Mesenteric fat pad (tissue), 1 donor: ENCODE measurements around the gene PSMC3IP. TPM values are rescaled to one million over a fixed set of nuclear protein-coding genes. Genes with fewer than 3 reads are reported as not detected.
"Not testable (repeated sequence)": the region's sequence is repeated elsewhere in the genome, so short reads cannot be mapped to it uniquely, and the experiment has no call there.

Source experiments
- DNase-seq: peaks from one replicate; pipeline ENCODE4 v3.0.0-alpha.2; 2020; ENCODE audit warnings: low spot score
- total RNA-seq: library from RNA; stranded (reverse); fragmentation: NEBNext Ultra II Directional; extraction: Animal tissue kit (Norgen Biotek cat#: 25700); gene quantifications from one replicate; pipeline ENCODE4 v1.2.1, GENCODE V29; 2021
- donor health status: DM: yes; HTN: yes; CAD: no.

The PSMC3IP gene
- total RNA-seq, 1 donor from 2014 or later: 2.2 TPM

DNA sequence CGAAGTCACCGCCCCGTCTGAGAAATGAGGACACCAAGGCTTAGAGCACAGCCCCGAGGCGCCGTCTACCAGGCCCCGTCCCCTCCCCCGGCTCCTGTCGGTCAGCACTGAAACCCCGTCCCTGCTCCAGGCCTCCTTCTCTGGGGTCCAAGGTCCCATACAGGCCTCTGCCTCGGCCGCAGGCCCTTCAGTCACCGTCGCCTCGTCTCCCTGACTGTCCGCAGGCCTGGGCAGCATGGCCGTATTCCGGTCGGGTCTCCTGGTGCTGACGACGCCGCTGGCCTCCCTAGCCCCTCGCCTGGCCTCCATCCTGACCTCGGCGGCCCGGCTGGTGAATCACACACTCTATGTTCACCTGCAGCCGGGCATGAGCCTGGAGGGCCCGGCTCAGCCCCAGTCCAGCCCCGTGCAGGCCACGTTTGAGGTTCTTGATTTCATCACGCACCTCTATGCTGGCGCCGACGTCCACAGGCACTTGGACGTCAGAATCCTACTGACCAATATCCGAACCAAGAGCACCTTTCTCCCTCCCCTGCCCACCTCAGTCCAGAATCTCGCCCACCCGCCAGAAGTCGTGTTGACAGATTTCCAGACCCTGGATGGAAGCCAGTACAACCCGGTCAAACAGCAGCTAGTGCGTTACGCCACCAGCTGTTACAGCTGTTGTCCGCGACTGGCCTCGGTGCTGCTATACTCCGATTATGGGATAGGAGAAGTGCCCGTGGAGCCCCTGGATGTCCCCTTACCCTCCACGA is 15.0 kb downstream of the PSMC3IP start:
- DNase-seq: no peak

GRCh38 chr17:42561897-42562387 is 15.6 kb downstream of the PSMC3IP start, which contains the start of gene COASY:
COASY (plus strand) TSS chr17:42562148; CDS start chr17:42562623, 475 bp downstream.
- peak; percentile 97 for DNase-seq

GRCh38 chr17:42560246-42560645 is 17.3 kb downstream of the PSMC3IP start:
- DNase-seq: no peak

DNA sequence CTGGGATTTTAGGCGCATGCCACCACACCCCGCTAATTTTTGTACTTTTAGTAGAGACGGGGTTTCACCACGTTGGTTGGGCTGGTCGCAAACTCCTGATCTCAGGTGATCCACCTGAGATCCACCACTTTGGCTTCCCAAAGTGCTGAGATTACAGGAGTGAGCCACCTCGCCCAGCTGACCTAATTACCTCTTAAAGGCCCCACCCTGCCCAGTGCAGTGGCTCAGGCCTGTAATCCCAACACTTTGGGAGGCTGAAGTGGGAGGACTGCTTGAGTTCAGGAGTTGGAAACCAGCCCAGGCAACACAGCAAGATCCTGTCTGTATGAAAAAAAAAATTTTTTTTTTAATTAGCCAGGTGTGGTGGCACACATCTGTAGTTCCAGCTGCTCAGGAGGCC is 18.5 kb downstream of the PSMC3IP start:
- DNase-seq: no peak

DNA sequence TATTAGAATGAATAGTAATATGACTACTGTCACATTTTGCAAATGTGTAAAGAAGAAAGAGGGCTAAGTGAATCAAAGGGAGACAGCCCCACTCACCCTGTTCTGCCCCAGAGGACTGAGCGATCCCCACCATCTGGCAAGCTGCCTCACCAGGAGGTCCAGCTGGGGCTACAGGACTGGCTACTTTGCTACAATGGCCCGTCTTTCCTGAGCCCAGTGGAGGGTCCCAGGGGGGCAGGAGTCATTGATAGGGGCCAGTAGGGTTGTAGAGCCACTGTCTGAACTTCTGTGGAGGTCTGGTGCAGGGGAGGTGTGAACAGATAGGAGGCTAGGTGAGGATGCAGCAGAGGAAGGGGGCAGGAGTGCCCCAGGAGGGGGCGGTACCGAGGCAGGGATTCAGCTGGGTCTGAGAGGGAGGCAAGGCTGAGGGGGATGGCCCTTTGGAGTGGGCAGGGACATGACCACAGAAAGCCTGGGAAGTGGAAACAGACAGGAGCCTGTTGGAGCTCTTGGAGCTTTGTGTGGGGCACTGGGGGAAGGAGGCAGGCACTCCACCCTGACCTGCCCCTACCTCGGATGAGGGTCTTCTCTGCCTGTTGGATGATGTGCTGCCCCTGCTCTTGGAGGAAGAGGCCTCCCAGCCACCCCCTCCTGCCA is 21.4 kb downstream of the PSMC3IP start:
- not testable (repeated sequence) for DNase-seq

DNA sequence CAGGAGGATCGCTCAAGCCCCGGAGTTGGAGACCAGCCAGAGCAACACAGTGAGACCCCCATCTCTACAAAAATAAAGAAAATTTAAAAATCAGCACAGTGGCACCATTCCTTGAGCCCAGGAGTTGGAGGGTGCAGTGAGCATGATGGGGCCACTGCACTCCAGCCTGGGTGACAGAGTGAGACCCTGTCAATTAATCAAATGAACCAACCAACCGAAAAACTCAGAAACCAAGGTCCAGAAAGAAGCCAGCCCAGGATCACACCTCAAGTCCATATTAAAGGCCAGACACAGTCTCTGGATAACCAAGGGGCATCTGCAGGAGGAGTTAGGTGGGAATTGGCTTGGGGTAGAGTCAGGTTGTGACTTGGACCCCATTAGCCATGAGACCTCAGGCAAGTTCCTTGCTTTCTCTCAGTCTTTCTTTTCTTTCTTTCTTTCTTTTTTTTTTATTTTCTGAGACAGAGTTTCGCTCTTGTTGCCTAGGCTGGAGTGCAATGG is 22.4 kb downstream of the PSMC3IP start:
- DNase-seq: no peak

DNA sequence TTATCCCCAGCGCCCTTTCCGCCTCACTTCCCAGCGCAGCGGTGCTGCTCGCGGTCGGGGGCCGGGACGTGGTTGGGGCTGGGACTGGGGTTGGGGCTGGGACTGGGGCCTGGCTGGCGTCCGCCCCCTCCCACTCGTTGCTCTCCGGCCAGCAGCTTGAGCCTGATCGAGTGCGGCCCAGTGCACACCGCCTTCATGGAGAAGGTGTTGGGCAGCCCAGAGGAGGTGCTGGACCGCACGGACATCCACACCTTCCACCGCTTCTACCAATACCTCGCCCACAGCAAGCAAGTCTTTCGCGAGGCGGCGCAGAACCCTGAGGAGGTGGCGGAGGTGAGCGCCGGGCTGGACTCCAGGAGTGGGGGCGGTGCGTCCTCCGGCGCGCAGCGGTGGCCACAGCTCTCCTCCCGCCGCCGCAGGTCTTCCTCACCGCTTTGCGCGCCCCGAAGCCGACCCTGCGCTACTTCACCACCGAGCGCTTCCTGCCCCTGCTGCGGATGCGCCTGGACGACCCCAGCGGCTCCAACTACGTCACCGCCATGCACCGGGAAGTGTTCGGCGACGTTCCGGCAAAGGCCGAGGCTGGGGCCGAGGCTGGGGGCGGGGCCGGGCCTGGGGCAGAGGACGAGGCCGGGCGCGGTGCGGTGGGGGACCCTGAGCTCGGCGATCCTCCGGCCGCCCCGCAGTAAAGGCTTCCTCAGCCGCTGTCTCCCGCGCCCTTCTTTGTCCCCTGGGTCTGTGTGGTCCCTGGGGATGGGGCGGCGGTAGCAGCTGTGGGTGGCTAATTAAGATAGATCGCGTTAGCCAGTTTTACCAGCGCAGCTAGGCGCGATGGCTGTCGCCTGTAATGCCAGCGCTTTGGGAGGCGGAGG is 23.0 kb downstream of the PSMC3IP start:
- DNase-seq: peak; percentile 97

DNA sequence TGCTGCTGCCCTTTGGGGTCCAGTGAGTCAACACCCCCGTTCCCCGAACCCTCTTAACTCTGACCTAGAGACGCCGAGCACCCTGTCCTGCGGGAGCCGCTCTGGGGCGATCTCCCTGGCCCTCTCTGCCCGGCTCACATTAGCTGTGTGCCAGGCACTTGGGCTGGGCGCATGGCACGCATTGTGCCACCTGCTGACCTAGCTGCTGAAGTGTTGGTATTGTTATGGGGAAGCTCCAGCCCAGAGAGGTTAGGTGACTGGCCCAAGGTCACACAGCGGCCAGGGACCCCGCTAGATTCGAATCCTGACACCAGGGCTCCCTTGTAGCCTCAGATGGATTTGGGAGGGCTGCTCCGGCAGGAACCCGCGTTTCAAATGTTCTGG is 23.7 kb downstream of the PSMC3IP start:
- no peak for DNase-seq

DNA sequence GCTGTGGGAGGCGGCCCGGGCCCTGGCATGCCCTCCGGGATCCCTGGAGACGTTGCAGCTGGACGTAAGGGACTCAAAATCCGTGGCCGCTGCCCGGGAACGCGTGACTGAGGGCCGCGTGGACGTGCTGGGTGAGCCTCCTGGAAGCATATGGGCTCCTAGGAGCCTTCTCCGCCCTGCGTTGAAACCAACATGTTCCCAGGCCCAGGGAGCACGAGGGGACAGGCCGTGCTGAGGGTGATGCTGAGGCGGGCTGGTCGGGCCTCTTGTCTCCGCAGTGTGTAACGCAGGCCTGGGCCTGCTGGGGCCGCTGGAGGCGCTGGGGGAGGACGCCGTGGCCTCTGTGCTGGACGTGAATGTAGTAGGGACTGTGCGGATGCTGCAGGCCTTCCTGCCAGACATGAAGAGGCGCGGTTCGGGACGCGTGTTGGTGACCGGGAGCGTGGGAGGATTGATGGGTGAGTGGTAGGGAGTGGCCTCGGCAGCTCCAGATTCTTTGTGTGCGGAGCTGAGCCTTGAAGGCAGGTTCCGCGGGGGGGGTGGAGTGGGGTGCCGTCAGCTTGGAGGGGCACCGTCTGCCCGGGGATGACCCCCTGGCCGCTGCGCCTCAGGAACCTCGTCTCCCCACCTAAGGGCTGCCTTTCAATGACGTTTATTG is 24.2 kb downstream of the PSMC3IP start:
- no peak for DNase-seq

DNA sequence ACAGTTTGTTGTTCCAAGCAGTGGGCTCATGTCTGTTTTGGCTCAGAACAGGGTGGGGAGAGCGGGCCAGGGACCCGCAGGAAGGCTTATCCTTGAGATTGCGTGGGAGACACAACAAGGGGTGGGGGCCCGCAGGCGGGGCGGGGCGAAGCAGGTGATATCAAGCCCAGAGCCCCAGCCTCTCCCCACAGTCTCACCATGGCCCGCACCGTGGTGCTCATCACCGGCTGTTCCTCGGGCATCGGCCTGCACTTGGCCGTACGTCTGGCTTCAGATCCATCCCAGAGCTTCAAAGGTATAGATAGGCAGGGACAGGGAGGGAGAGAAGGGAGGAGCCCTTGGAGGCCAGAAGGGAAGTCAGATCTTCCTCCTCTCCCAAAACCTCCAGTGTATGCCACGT is 24.8 kb downstream of the PSMC3IP start, which contains the start of gene HSD17B1:
TSS of gene HSD17B1 (plus strand) at position 188 of the 400 bp plus-strand sequence. CDS start at position 199, 11 bp downstream.
- not testable (repeated sequence) for DNase-seq

- no peak for DNase-seq
Measured at GRCh38 chr17:42548993-42549755, 28.4 kb downstream of the PSMC3IP start.

DNA sequence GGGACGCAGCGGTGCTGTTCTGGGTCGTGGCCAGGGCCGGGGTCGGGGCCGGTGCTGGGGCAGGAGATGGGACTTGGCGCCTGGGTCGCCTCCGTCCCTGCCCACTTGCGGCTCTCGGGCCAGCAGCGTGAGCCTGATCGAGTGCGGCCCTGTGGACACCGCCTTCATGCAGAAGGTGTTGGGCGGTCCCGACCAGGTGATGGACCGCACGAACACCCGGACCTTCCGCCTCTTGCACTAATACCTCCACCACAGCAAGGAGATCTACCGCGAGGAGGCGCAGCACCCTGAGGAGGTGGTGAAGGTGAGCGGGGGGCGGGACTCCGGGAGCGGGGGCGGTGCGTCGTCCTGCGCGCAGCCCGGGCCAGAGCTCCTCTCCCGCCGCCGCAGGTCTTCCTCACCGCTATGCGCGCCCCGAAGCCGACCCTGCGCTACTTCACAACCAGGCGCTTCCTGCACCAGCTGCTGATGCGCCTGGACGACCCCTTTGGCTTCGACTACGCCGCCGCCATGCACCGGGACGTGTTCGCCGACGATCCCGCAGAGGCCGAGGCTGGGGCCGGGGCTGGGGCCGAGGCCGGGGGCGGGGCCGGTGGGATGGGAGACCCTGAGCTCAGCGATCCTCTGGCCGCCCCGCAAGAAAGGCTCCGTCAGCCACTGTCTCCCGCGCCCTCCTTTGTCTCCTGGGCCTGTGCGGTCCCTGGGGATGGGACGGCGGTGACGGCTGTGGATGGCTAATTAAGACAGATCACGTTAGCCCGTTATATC is 29.3 kb downstream of the PSMC3IP start:
- DNase-seq: no peak

DNA sequence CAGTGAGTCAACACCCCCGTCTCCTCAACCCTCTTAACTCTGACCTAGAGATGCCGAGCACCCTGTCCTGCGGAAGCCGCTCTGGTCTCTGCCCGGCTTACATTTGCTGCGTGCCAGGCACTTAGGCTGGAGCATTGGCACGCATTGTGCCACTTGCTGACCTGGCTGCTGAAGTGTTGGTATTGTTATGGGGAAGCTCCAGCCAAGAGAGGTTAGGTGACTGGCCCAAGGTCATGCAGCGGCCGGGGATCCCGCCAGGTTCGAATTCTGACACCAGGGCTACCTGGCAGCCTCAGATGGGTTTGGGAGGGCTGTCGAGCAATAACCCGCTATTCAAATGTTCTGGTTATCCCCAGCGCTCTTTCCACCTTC is 29.8 kb downstream of the PSMC3IP start:
- no peak for DNase-seq

- DNase-seq: no peak
Measured at GRCh38 chr17:42547001-42547461, 30.5 kb downstream of the PSMC3IP start.

GRCh38 chr17:42545755-42546505 is 31.6 kb downstream of the PSMC3IP start:
- DNase-seq: not testable (repeated sequence)

DNA sequence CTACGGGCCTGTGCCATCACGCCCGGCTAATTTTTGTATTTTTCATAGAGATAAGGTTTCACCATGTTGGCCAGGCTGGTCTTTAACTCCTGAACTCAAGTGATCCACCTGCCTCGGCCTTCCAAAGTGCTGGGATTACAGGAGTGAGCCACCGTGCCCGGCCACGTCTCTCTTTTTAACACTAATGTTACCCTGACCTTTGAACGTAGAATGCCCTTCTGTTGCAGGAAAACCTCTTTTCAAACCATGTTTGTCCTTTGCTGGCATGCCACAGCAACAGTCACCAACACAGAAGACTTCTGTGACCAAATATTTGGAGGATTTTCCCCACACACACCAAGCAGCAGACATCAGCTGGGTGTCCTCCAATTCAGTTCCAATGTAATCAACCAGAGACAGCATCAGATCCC is 32.6 kb downstream of the PSMC3IP start:
- DNase-seq: no peak

GRCh38 chr17:42543190-42544079 is 34.1 kb downstream of the PSMC3IP start:
- no peak for DNase-seq
